Measurements from ENCODE around the gene SLC16A9. TPM values are rescaled to one million over a fixed set of nuclear protein-coding genes. Genes with fewer than 3 reads are reported as not detected.
"Not testable (repeated sequence)": the region's sequence is repeated elsewhere in the genome, so short reads cannot be mapped to it uniquely, and the experiment has no call there.

The SLC16A9 gene
- 4.1 and 5.7 TPM in 2 replicates for total RNA-seq (2014; rRNA removed; shearing (Covaris generic))

- peak; percentile 91 for DNase-seq
- H3K36me3 ChIP-seq (replicated peaks; ENCODE audit: control insufficient read depth, insufficient read depth, low read length), result no peaks in the 10 kb centered on the region
- H3K27me3 ChIP-seq (ENCODE audit: control insufficient read depth, insufficient read depth, low read length), result peaks cover 29% of the 10 kb centered on the region
- H3K4me3 ChIP-seq (ENCODE audit: insufficient read depth, low read depth, low read length), result peak within 1 kb of the TSS; percentile 55
These were observed at the start of gene SLC16A9 for GRCh38 chr10:59709395-59710125. SLC16A9 (minus strand) TSS chr10:59709850; CDS start chr10:59684291, 25,559 bp downstream.

GRCh38 chr10:59757966-59758365, 48.3 kb upstream of the SLC16A9 start:
- no peaks in the 10 kb centered on the region for H3K27me3 ChIP-seq (ENCODE audit: control insufficient read depth, insufficient read depth, low read length)
- no peak overlapping the region for H3K4me3 ChIP-seq (ENCODE audit: insufficient read depth, low read depth, low read length)
- DNase-seq, result no peak
- H3K36me3 ChIP-seq (replicated peaks; ENCODE audit: control insufficient read depth, insufficient read depth, low read length), result no peaks in the 10 kb centered on the region

GRCh38 chr10:59754951-59755350, 45.3 kb upstream of the SLC16A9 start:
- no peaks in the 10 kb centered on the region for H3K36me3 ChIP-seq (replicated peaks; ENCODE audit: control insufficient read depth, insufficient read depth, low read length)
- H3K27me3 ChIP-seq (ENCODE audit: control insufficient read depth, insufficient read depth, low read length), result no peaks in the 10 kb centered on the region
- H3K4me3 ChIP-seq (ENCODE audit: insufficient read depth, low read depth, low read length), result no peak overlapping the region
- DNase-seq, result no peak

GRCh38 chr10:59753267-59753666, 43.6 kb upstream of the SLC16A9 start, which contains the start of gene MRLN:
MRLN (minus strand) TSS chr10:59753455.
- Histone ChIP-seq H3K4me3 (ENCODE audit: insufficient read depth, low read depth, low read length) (no peak within 1 kb of the TSS), H3K27me3 (ENCODE audit: control insufficient read depth, insufficient read depth, low read length) (no peaks in the 10 kb centered on the region), H3K36me3 (replicated peaks; ENCODE audit: control insufficient read depth, insufficient read depth, low read length) (no peaks in the 10 kb centered on the region)
- no peak for DNase-seq

- DNase-seq, result no peak
- Histone ChIP-seq H3K27me3 (ENCODE audit: control insufficient read depth, insufficient read depth, low read length) (no peaks in the 10 kb centered on the region), H3K36me3 (replicated peaks; ENCODE audit: control insufficient read depth, insufficient read depth, low read length) (no peaks in the 10 kb centered on the region), H3K4me3 (ENCODE audit: insufficient read depth, low read depth, low read length) (no peak overlapping the region)
These were observed 42.8 kb upstream of the SLC16A9 start for GRCh38 chr10:59752278-59752940.

- Histone ChIP-seq H3K27me3 (ENCODE audit: control insufficient read depth, insufficient read depth, low read length) (no peaks in the 10 kb centered on the region), H3K4me3 (ENCODE audit: insufficient read depth, low read depth, low read length) (no peak overlapping the region), H3K36me3 (replicated peaks; ENCODE audit: control insufficient read depth, insufficient read depth, low read length) (no peaks in the 10 kb centered on the region)
- DNase-seq, result no peak
These were observed 40.7 kb upstream of the SLC16A9 start for GRCh38 chr10:59750155-59750945.

GRCh38 chr10:59748834-59749233, 39.2 kb upstream of the SLC16A9 start:
- no peaks in the 10 kb centered on the region for H3K27me3 ChIP-seq (ENCODE audit: control insufficient read depth, insufficient read depth, low read length)
- DNase-seq, result no peak
- H3K4me3 ChIP-seq (ENCODE audit: insufficient read depth, low read depth, low read length), result no peak overlapping the region
- no peaks in the 10 kb centered on the region for H3K36me3 ChIP-seq (replicated peaks; ENCODE audit: control insufficient read depth, insufficient read depth, low read length)

- no peak for DNase-seq
- H3K36me3 ChIP-seq (replicated peaks; ENCODE audit: control insufficient read depth, insufficient read depth, low read length), result no peaks in the 10 kb centered on the region
- no peaks in the 10 kb centered on the region for H3K27me3 ChIP-seq (ENCODE audit: control insufficient read depth, insufficient read depth, low read length)
- H3K4me3 ChIP-seq (ENCODE audit: insufficient read depth, low read depth, low read length), result no peak overlapping the region
These were observed 35.6 kb upstream of the SLC16A9 start for GRCh38 chr10:59745163-59745650.

GRCh38 chr10:59744762-59745161, 35.1 kb upstream of the SLC16A9 start:
- H3K27me3 ChIP-seq (ENCODE audit: control insufficient read depth, insufficient read depth, low read length); H3K36me3 ChIP-seq (replicated peaks; ENCODE audit: control insufficient read depth, insufficient read depth, low read length); H3K4me3 ChIP-seq (ENCODE audit: insufficient read depth, low read depth, low read length); DNase-seq: not testable (repeated sequence)

- H3K36me3 ChIP-seq (replicated peaks; ENCODE audit: control insufficient read depth, insufficient read depth, low read length); H3K4me3 ChIP-seq (ENCODE audit: insufficient read depth, low read depth, low read length); DNase-seq; H3K27me3 ChIP-seq (ENCODE audit: control insufficient read depth, insufficient read depth, low read length): not testable (repeated sequence)
These were observed 34.5 kb upstream of the SLC16A9 start for GRCh38 chr10:59744156-59744555.

GRCh38 chr10:59741583-59741982, 31.9 kb upstream of the SLC16A9 start:
- Histone ChIP-seq H3K4me3 (ENCODE audit: insufficient read depth, low read depth, low read length) (no peak overlapping the region), H3K27me3 (ENCODE audit: control insufficient read depth, insufficient read depth, low read length) (no peaks in the 10 kb centered on the region), H3K36me3 (replicated peaks; ENCODE audit: control insufficient read depth, insufficient read depth, low read length) (no peaks in the 10 kb centered on the region)
- DNase-seq, result no peak

- no peaks in the 10 kb centered on the region for H3K27me3 ChIP-seq (ENCODE audit: control insufficient read depth, insufficient read depth, low read length)
- H3K4me3 ChIP-seq (ENCODE audit: insufficient read depth, low read depth, low read length), result no peak overlapping the region
- no peaks in the 10 kb centered on the region for H3K36me3 ChIP-seq (replicated peaks; ENCODE audit: control insufficient read depth, insufficient read depth, low read length)
- DNase-seq, result no peak
These were observed 31.4 kb upstream of the SLC16A9 start for GRCh38 chr10:59741048-59741447.

- H3K27me3 ChIP-seq (ENCODE audit: control insufficient read depth, insufficient read depth, low read length), result no peaks in the 10 kb centered on the region
- H3K4me3 ChIP-seq (ENCODE audit: insufficient read depth, low read depth, low read length), result no peak overlapping the region
- H3K36me3 ChIP-seq (replicated peaks; ENCODE audit: control insufficient read depth, insufficient read depth, low read length), result no peaks in the 10 kb centered on the region
- DNase-seq, result no peak
These were observed 27.1 kb upstream of the SLC16A9 start for GRCh38 chr10:59736749-59737148.

GRCh38 chr10:59735296-59735695, 25.6 kb upstream of the SLC16A9 start:
- Histone ChIP-seq H3K4me3 (ENCODE audit: insufficient read depth, low read depth, low read length) (no peak overlapping the region), H3K27me3 (ENCODE audit: control insufficient read depth, insufficient read depth, low read length) (no peaks in the 10 kb centered on the region), H3K36me3 (replicated peaks; ENCODE audit: control insufficient read depth, insufficient read depth, low read length) (no peaks in the 10 kb centered on the region)
- no peak for DNase-seq

Data from H7 (cell line).